ENCODE measurements around the gene SBK2. TPM values are rescaled to one million over a fixed set of nuclear protein-coding genes. Genes with fewer than 3 reads are reported as not detected.

The SBK2 gene
- total RNA-seq, 1 experiment from 2014 or later = not detected

GRCh38 chr19:55495646-55496349, 41.1 kb downstream of the SBK2 start:
- Histone ChIP-seq H3K27me3 (ENCODE audit: low read length) (no peaks in the 10 kb centered on the region), H3K9me3 (ENCODE audit: low read length) (no peaks in the 10 kb centered on the region), H3F3A (ENCODE audit: low read length, unreplicated experiment) (no peaks in the 10 kb centered on the region), H3K9ac (ENCODE audit: low read length) (no peak overlapping the region), H3K36me3 (ENCODE audit: low read depth, low read length) (no peaks in the 10 kb centered on the region), H3K9me2 (replicated peaks; ENCODE audit: low read length) (no peaks in the 10 kb centered on the region), H3K79me2 (ENCODE audit: low read length) (no peaks in the 10 kb centered on the region), H4K20me1 (ENCODE audit: low read length) (no peaks in the 10 kb centered on the region), H3K4me2 (ENCODE audit: low read length) (no peak overlapping the region), H3K27ac (ENCODE audit: low read length) (no peak overlapping the region), H3K4me1 (ENCODE audit: insufficient read depth, low read length) (no peaks in the 10 kb centered on the region), H2AFZ (ENCODE audit: low read length) (no peak overlapping the region), H3K4me3 (ENCODE audit: low read length) (no peak overlapping the region)
- CTCF ChIA-PET = interaction anchor here (0.6 kb wide), 1 partner anchor 129 kb away, joined by 3 read pairs; no protein-coding TSS in a partner anchor
- BruUV-seq (replicated peaks) = no TSS peak
- POLR2A ChIA-PET (ENCODE audit: unreplicated experiment) = no interaction called here
- no peak for ATAC-seq
- peak; percentile 48 for DNase-seq
- intact Hi-C loops (cut with micrococcal nuclease) = no loop called here
- TF ChIP-seq EZH2phosphoT487 (IDR thresholded peaks at IDR 0.05; ENCODE audit: borderline replicate concordance, low read length) (no peak), CTCF (conservative IDR thresholded peaks at IDR 0.05; ENCODE audit: low read depth, low read length) (no peak), EZH2 (IDR thresholded peaks at IDR 0.05; ENCODE audit: low read length, unreplicated experiment) (no peak)

- intact Hi-C loops (cut with micrococcal nuclease) = no loop called here
- no peaks in the 10 kb centered on the region for H3F3A ChIP-seq (ENCODE audit: low read length, unreplicated experiment)
- H4K20me1 ChIP-seq (ENCODE audit: low read length) = no peaks in the 10 kb centered on the region
- no peak overlapping the region for H3K4me2 ChIP-seq (ENCODE audit: low read length)
- POLR2A ChIA-PET (ENCODE audit: unreplicated experiment) = no interaction called here
- H3K36me3 ChIP-seq (ENCODE audit: low read depth, low read length) = no peaks in the 10 kb centered on the region
- no peaks in the 10 kb centered on the region for H3K27me3 ChIP-seq (ENCODE audit: low read length)
- no peak overlapping the region for H3K9ac ChIP-seq (ENCODE audit: low read length)
- H3K9me2 ChIP-seq (replicated peaks; ENCODE audit: low read length) = no peaks in the 10 kb centered on the region
- no TSS peak for BruUV-seq (replicated peaks)
- no peak for ATAC-seq
- peak overlapping the region; percentile 34; the same call in 1 of the 2 replicates for H2AFZ ChIP-seq (ENCODE audit: low read length)
- no peaks in the 10 kb centered on the region for H3K9me3 ChIP-seq (ENCODE audit: low read length)
- CTCF ChIA-PET = interaction anchor here (1.0 kb wide), 1 partner anchor 9 kb away, joined by 5 read pairs; no protein-coding TSS in a partner anchor
- no peak overlapping the region for H3K27ac ChIP-seq (ENCODE audit: low read length)
- no peaks in the 10 kb centered on the region for H3K4me1 ChIP-seq (ENCODE audit: insufficient read depth, low read length)
- no peak for DNase-seq
- no peak overlapping the region for H3K4me3 ChIP-seq (ENCODE audit: low read length)
- no peaks in the 10 kb centered on the region for H3K79me2 ChIP-seq (ENCODE audit: low read length)
- TF ChIP-seq EZH2 (IDR thresholded peaks at IDR 0.05; ENCODE audit: low read length, unreplicated experiment) (no peak), EZH2phosphoT487 (IDR thresholded peaks at IDR 0.05; ENCODE audit: borderline replicate concordance, low read length) (no peak), CTCF (conservative IDR thresholded peaks at IDR 0.05; ENCODE audit: low read depth, low read length) (no peak)
These were observed 42.7 kb downstream of the SBK2 start for GRCh38 chr19:55494172-55494761.

GRCh38 chr19:55493645-55494171, 43.2 kb downstream of the SBK2 start:
- H3K9ac ChIP-seq (ENCODE audit: low read length) = no peak overlapping the region
- H3K9me3 ChIP-seq (ENCODE audit: low read length) = no peaks in the 10 kb centered on the region
- no peak overlapping the region for H3K27ac ChIP-seq (ENCODE audit: low read length)
- 0 out of 2 replicates have a peak overlapping the region, but pooled peaks have one; percentile 34 for H2AFZ ChIP-seq (ENCODE audit: low read length)
- ATAC-seq (no peak), DNase-seq (no peak)
- no peaks in the 10 kb centered on the region for H3K27me3 ChIP-seq (ENCODE audit: low read length)
- intact Hi-C loops (cut with micrococcal nuclease) = no loop called here
- H3K4me3 ChIP-seq (ENCODE audit: low read length) = no peak overlapping the region
- BruUV-seq (replicated peaks) = no TSS peak
- no peaks in the 10 kb centered on the region for H4K20me1 ChIP-seq (ENCODE audit: low read length)
- ChIA-PET CTCF (no interaction called here), POLR2A (ENCODE audit: unreplicated experiment) (no interaction called here)
- H3K4me2 ChIP-seq (ENCODE audit: low read length) = no peak overlapping the region
- no peaks in the 10 kb centered on the region for H3K9me2 ChIP-seq (replicated peaks; ENCODE audit: low read length)
- no peaks in the 10 kb centered on the region for H3F3A ChIP-seq (ENCODE audit: low read length, unreplicated experiment)
- no peak for TF ChIP-seq EZH2 (IDR thresholded peaks at IDR 0.05; ENCODE audit: low read length, unreplicated experiment)
- TF ChIP-seq EZH2phosphoT487 (IDR thresholded peaks at IDR 0.05; ENCODE audit: borderline replicate concordance, low read length) = no peak
- TF ChIP-seq CTCF (conservative IDR thresholded peaks at IDR 0.05; ENCODE audit: low read depth, low read length) = no peak
- H3K4me1 ChIP-seq (ENCODE audit: insufficient read depth, low read length) = no peaks in the 10 kb centered on the region
- H3K36me3 ChIP-seq (ENCODE audit: low read depth, low read length) = no peaks in the 10 kb centered on the region
- H3K79me2 ChIP-seq (ENCODE audit: low read length) = no peaks in the 10 kb centered on the region
